K562 (cell line): ENCODE measurements around the gene SDHAF3. TPM values are rescaled to one million over a fixed set of nuclear protein-coding genes. Genes with fewer than 3 reads are reported as not detected.

Source experiments
- ATAC-seq: fragments of 200-7000 bp; cut with Tn5 transposase; 3 replicates; pipeline ENCODE4 v1.9.1; 2020; ENCODE audit warnings: moderate library complexity
- BruUV-seq: library from RNA; stranded (reverse); fragments of 400-500 nt; replicated peaks from 2 replicates; lab custom pipeline; 2021; lab: Mats Ljungman, UMichigan
- CTCF ChIA-PET: fragments of 300-600 bp; formaldehyde crosslinking; extraction: SDS; loops from one replicate; lab custom pipeline; 2021; ENCODE audit warnings: low intra/inter-chr PET ratio; lab: Yijun Ruan, JAX
- POLR2A ChIA-PET: fragments of 300-600, 350-650 bp; sonication (Branson Sonifier 250); formaldehyde crosslinking; extraction: SDS; loops from one replicate; lab custom pipeline; 2021; ENCODE audit warnings: antibody characterized with exemption, inconsistent platforms; lab: Yijun Ruan, JAX
- DNase-seq, 4 experiments: peaks; one replicate each; pipeline versions ENCODE4 v3.0.0 to v3.0.0-alpha.2; 2011 to 2018; ENCODE audit warnings: low spot score in 3 of 4, mixed read lengths in 3 of 4; ENCODE audit errors: extremely low read depth in 1 of 4
- FAIRE-seq: peaks from 2 replicates; lab custom pipeline; 2011; peaks lifted over from hg19 to GRCh38; lab: Jason Lieb, UNC
- H2AFZ ChIP-seq: 2 replicates; pipeline ENCODE4 v1.6.0; 2011; ENCODE audit warnings: low read depth, low read length, control low read depth, inconsistent platforms
- H3K27ac ChIP-seq: fragments of 200-600 bp; 3 replicates; pipeline ENCODE4 v1.8.0; 2011; ENCODE audit warnings: low read depth, mild to moderate bottlenecking, control low read depth, inconsistent platforms, low read length, moderate library complexity, mixed read lengths; ENCODE audit errors: extremely low read depth
- H3K27me3 ChIP-seq, 2 experiments: fragments of 300-600 bp in 1 of 2; 2 replicates in 1 of 2; 3 replicates in 1 of 2; pipeline versions ENCODE4 v1.6.0 to v1.8.0; 2011; ENCODE audit warnings: inconsistent platforms in 2 of 2, low read length in 2 of 2, mild to moderate bottlenecking in 1 of 2, mixed read lengths in 1 of 2, moderate library complexity in 1 of 2; ENCODE audit not compliant: control insufficient read depth in 2 of 2, insufficient read depth in 2 of 2
- H3K36me3 ChIP-seq: fragments of 300-600 bp; 3 replicates; pipeline ENCODE4 v1.8.0; 2011; ENCODE audit warnings: mild to moderate bottlenecking, low read length, inconsistent platforms; ENCODE audit not compliant: control insufficient read depth, insufficient read depth
- H3K4me1 ChIP-seq, 2 experiments: fragments of 200-600 bp in 1 of 2; replicated peaks in 1 of 2; 2 replicates in 1 of 2; 3 replicates in 1 of 2; pipeline versions ENCODE4 v1.5.1 to v1.8.0; 2011; ENCODE audit warnings: inconsistent platforms in 2 of 2, low read length in 2 of 2, mild to moderate bottlenecking in 1 of 2, mixed read lengths in 1 of 2, moderate library complexity in 1 of 2; ENCODE audit not compliant: control insufficient read depth in 2 of 2, insufficient read depth in 2 of 2
- H3K4me2 ChIP-seq: 2 replicates; pipeline ENCODE4 v1.6.1; 2011; ENCODE audit warnings: low read length, control low read depth, inconsistent platforms, mixed read lengths; ENCODE audit not compliant: insufficient read depth
- H3K4me3 ChIP-seq: fragments of 200-600 bp; sonication (generic), shearing (Covaris generic); 2 replicates; pipeline ENCODE4 v1.5.1; 2016; ENCODE audit warnings: control low read depth, inconsistent platforms
- H3K79me2 ChIP-seq: fragments of 200-600 bp; 3 replicates; pipeline ENCODE4 v1.8.0; 2011; ENCODE audit warnings: low read length, inconsistent platforms; ENCODE audit not compliant: control insufficient read depth, insufficient read depth
- H3K9ac ChIP-seq, 2 experiments: 2 replicates each; pipeline versions ENCODE4 v1.6.0 to v1.6.1; 2011; ENCODE audit warnings: low read depth in 2 of 2, low read length in 2 of 2, control low read depth in 1 of 2, inconsistent platforms in 1 of 2, mild to moderate bottlenecking in 1 of 2, mixed read lengths in 1 of 2; ENCODE audit not compliant: insufficient read depth in 1 of 2
- H3K9me1 ChIP-seq: one replicate; pipeline ENCODE4 v1.6.0; 2011; ENCODE audit warnings: inconsistent platforms, mild to moderate bottlenecking, low read length, moderate library complexity; ENCODE audit not compliant: control insufficient read depth, insufficient read depth
- H3K9me3 ChIP-seq: replicated peaks from 2 replicates; pipeline ENCODE4 v1.5.1; 2011; ENCODE audit warnings: low read depth, low read length, inconsistent platforms; ENCODE audit not compliant: control insufficient read depth, insufficient read depth
- H4K20me1 ChIP-seq: replicated peaks from 2 replicates; pipeline ENCODE4 v1.6.1; 2011; ENCODE audit warnings: low read length, inconsistent platforms, mixed read lengths; ENCODE audit not compliant: control insufficient read depth, insufficient read depth
- AFF1 ChIP-seq, 2 experiments: fragments of 450-650 bp; IDR thresholded peaks; 2 replicates each; pipeline ENCODE4 v1.6.1; 2018; ENCODE audit warnings: mild to moderate bottlenecking in 2 of 2, low read depth in 1 of 2; ENCODE audit not compliant: partially characterized antibody in 2 of 2
- HMGN3 ChIP-seq: IDR thresholded peaks from 2 replicates; pipeline ENCODE4 v1.6.1; 2011; ENCODE audit warnings: borderline replicate concordance, low read depth, mild to moderate bottlenecking, mixed read lengths, low read length; ENCODE audit not compliant: insufficient read length; ENCODE audit errors: extremely low read depth
- ILF3 ChIP-seq: fragments of 450-650 bp; IDR thresholded peaks from 2 replicates; pipeline ENCODE4 v1.6.1; 2018; ENCODE audit warnings: antibody characterized with exemption, mild to moderate bottlenecking, moderate library complexity, borderline replicate concordance
- JUN ChIP-seq, 2 experiments: sonication (generic) in 1 of 2; formaldehyde crosslinking in 1 of 2; IDR thresholded peaks; 2 replicates each; pipeline versions ENCODE4 v1.6.1 to v1.8.0; 2012 to 2022; ENCODE audit warnings: borderline replicate concordance in 2 of 2, mild to moderate bottlenecking in 2 of 2, improper control_type of control experiment in 1 of 2, low read depth in 1 of 2, low read length in 1 of 2, missing genetic modification reagents in 1 of 2
- NKRF ChIP-seq: fragments of 450-650 bp; IDR thresholded peaks from 2 replicates; pipeline ENCODE4 v1.6.1; 2016; ENCODE audit warnings: borderline replicate concordance
- RNF2 ChIP-seq: sonication (generic); IDR thresholded peaks from 2 replicates; pipeline ENCODE4 v1.6.1; 2016
- ZBTB12 ChIP-seq: fragments of 250-450 bp; sonication (Bioruptor Pico); IDR thresholded peaks from 2 replicates; pipeline ENCODE4 v1.4.0; 2020
- ZNF134 ChIP-seq: fragments of 250-450 bp; sonication (Bioruptor Pico); conservative IDR thresholded peaks from 2 replicates; pipeline ENCODE4 v1.4.0; 2020
- ZNF431 ChIP-seq: sonication (generic); formaldehyde crosslinking; IDR thresholded peaks from 2 replicates; pipeline ENCODE4 v1.8.0; 2022; ENCODE audit warnings: mild to moderate bottlenecking, missing genetic modification reagents
- WGBS: fragments of 100-300 bp; shearing (Covaris generic); methylation state at CpG from one replicate; pipeline ENCODE4 v1.1.6; 2016; ENCODE audit warnings: low coverage, mixed read lengths; ENCODE audit not compliant: insufficient coverage; ENCODE audit errors: missing lambda C conversion rate; 5-methylcytosine and 5-hydroxymethylcytosine counted together
- in situ Hi-C: fragments of 300-500 bp; cut with MboI; formaldehyde crosslinking; loops from 4 replicates; pipeline ENCODE4 v1.15.0; 2018; ENCODE audit warnings: inconsistent platforms, mixed read lengths
- intact Hi-C: fragments of 100-400 bp; cut with micrococcal nuclease; formaldehyde crosslinking; loops from 2 replicates; pipeline ENCODE4 v1.14.2; 2022
- polyA plus RNA-seq, 8 experiments: library from polyadenylated mRNA; depleted of rRNA in 4 of 8; stranded (reverse) in 5 of 8; unstranded in 3 of 8; fragments of >200 nt; fragmentation: Nextera tagmentation in 2 of 8; fragmentation: Illumina TruSeq in 1 of 8; extraction: Ambion mirVana in 2 of 8; extraction: Trizol in 1 of 8; gene quantifications; 2 replicates each; pipeline versions ENCODE4 v1.2.1 to v1.2.3, GENCODE V29; 2011 to 2014; ENCODE audit warnings: inconsistent platforms in 1 of 8, missing spikeins in 1 of 8
- total RNA-seq, 7 experiments: library from RNA; depleted of rRNA in 6 of 7; stranded (reverse); fragments of >200 nt in 6 of 7; fragmentation: Illumina TruSeq in 2 of 7; extraction: Trizol in 2 of 7; gene quantifications; 2 replicates each; pipeline versions ENCODE4 v1.2.1 to v1.2.3, GENCODE V29; 2011 to 2021; ENCODE audit warnings: low replicate concordance in 1 of 7

SDHAF3 gene
- total and polyA plus RNA-seq, 9 of the 15 experiments (the other 6 are each of a cell fraction or from before 2014, with no cell fraction given), result 51.5 to 403 (median 145) TPM

GRCh38 chr7:97118306-97118917, 914 bp downstream of the SDHAF3 start:
- FAIRE-seq (no peak), ATAC-seq (peak; percentile 12; the same call in 2 of the 3 replicates), DNase-seq (peak in 1 of 4 experiments; percentile 45)
- in situ Hi-C loops (loop anchor here (10.0 kb wide), 1 partner anchor 896 kb away; no protein-coding TSS in a partner anchor), intact Hi-C loops (no loop called here)
- H3K27me3 ChIP-seq, result no peaks in the 10 kb centered on the region
- no peaks in the 10 kb centered on the region for H4K20me1 ChIP-seq
- peak overlapping the region; percentile 98 for H3K4me2 ChIP-seq
- H3K9me3 ChIP-seq, result peaks cover 7% of the 10 kb centered on the region; the same call in 1 of the 2 replicates
- ChIA-PET CTCF (interaction anchor here (0.9 kb wide), 1 partner anchor 8 kb away, joined by 5 read pairs; no protein-coding TSS in a partner anchor), POLR2A (interaction anchor here (1.3 to 1.9 kb wide), 3 partner anchors 8 to 15 kb away, joined by 7 to 14 read pairs (median 11); no protein-coding TSS in a partner anchor)
- peaks cover 60% of the 10 kb centered on the region for H3K79me2 ChIP-seq
- peak overlapping the region; percentile 89 for H3K27ac ChIP-seq
- no peaks in the 10 kb centered on the region for H3K9me1 ChIP-seq
- BruUV-seq, result no TSS peak
- peak overlapping the region; percentile 92; the same call in 1 of the 2 replicates for H2AFZ ChIP-seq
- H3K4me1 ChIP-seq, result peaks cover 11 to 15% of the 10 kb centered on the region in 2 experiments
- H3K9ac ChIP-seq, result peak overlapping the region in 1 of 2 experiments; percentile 92; a peak in 2 of 4 replicates
- no peaks in the 10 kb centered on the region for H3K36me3 ChIP-seq
- peak overlapping the region; percentile 73 for H3K4me3 ChIP-seq
- 0% methylated on average over 13 of the region's 13 CpGs for WGBS
- no peak for TF ChIP-seq HMGN3
- TF ChIP-seq ZNF134 (CRISPR knock-in tag), result peak; percentile 72
- TF ChIP-seq AFF1 (IDR thresholded peaks at IDR 0.05; ENCODE audit: low read depth in 1 of 2, partially characterized antibody in 2 of 2), result no peak
- peak; percentile 14; the same call in 1 of the 2 replicates for TF ChIP-seq NKRF
- no peak for TF ChIP-seq JUN (IDR thresholded peaks at IDR 0.05; ENCODE audit: borderline replicate concordance, low read depth, low read length)
- no peak for TF ChIP-seq JUN (CRISPR knock-in tag; IDR thresholded peaks at IDR 0.05; ENCODE audit: borderline replicate concordance)
- no peak for TF ChIP-seq ILF3
- TF ChIP-seq ZBTB12 (CRISPR knock-in tag), result no peak
- TF ChIP-seq ZNF431 (CRISPR knock-in tag), result no peak
- no peak for TF ChIP-seq RNF2
